ENCODE data around the gene CLIC4. TPM values are rescaled to one million over a fixed set of nuclear protein-coding genes. Genes with fewer than 3 reads are reported as not detected.

The CLIC4 gene
- total and polyA plus RNA-seq, 2 of the 8 experiments (the other 6 are each of a cell fraction or from before 2014, with no cell fraction given) = 77.5 to 293 TPM

- no peaks in the 10 kb centered on the region for H4K20me1 ChIP-seq (replicated peaks in 1 of 2; ENCODE audit: control insufficient read depth in 1 of 2, insufficient read depth in 2 of 2, low read length in 2 of 2)
- no peak overlapping the region for H2BK5ac ChIP-seq (ENCODE audit: low read depth, low read length)
- ChIA-PET POLR2A (ENCODE audit: partially characterized antibody) (interaction anchor here (1.0 kb wide), 1 partner anchor 177 kb away, joined by 4 read pairs; no protein-coding TSS in a partner anchor), CTCF (ENCODE audit: partially characterized antibody) (interaction anchor here (1.0 to 2.2 kb wide), 8 partner anchors 11 to 157 kb away, joined by 3 to 8 read pairs (median 4); no protein-coding TSS in a partner anchor)
- no peak overlapping the region for H3K4ac ChIP-seq (replicated peaks; ENCODE audit: insufficient read length, low read depth, low read length)
- WGBS, 2 experiments (ENCODE audit: extremely low coverage in 1 of 2, insufficient coverage in 1 of 2, insufficient read length in 1 of 2, insufficient replicate concordance in 2 of 2, low coverage in 1 of 2, low lambda C conversion rate in 2 of 2, missing lambda C conversion rate in 1 of 2) = 94% methylated on average over 15 of the region's 15 CpGs; no CpG with 5 or more reads in 1 of the 2 experiments
- H3K79me2 ChIP-seq (ENCODE audit: control insufficient read depth in 1 of 2, insufficient read depth in 2 of 2, low read length in 2 of 2) = no peaks in the 10 kb centered on the region
- no peak overlapping the region for H3K23ac ChIP-seq (ENCODE audit: insufficient read length)
- FAIRE-seq = no peak
- no peak overlapping the region for H2AFZ ChIP-seq (ENCODE audit: low read length)
- no peak for TF ChIP-seq BCL11A (IDR thresholded peaks at IDR 0.05; ENCODE audit: low read depth in 2 of 2, low read length in 2 of 2)
- TF ChIP-seq BRCA1 (IDR thresholded peaks at IDR 0.05; ENCODE audit: low read depth, low read length) = no peak
- no peak for TF ChIP-seq JUN (IDR thresholded peaks at IDR 0.05; ENCODE audit: low read depth, low read length)
- TF ChIP-seq TEAD4 (IDR thresholded peaks at IDR 0.05; ENCODE audit: low read depth, low read length) = no peak
- no peak overlapping the region for H3K4me2 ChIP-seq (ENCODE audit: insufficient read depth in 1 of 2, low read depth in 2 of 2, low read length in 2 of 2)
- H3K79me1 ChIP-seq (ENCODE audit: low read depth, low read length) = no peaks in the 10 kb centered on the region
- H3K27me3 ChIP-seq (replicated peaks in 1 of 4; ENCODE audit: control insufficient read depth in 3 of 4, extremely low read depth in 1 of 4, insufficient read depth in 3 of 4, low read length in 3 of 4) = peaks cover 0 to 4% (median 0%) of the 10 kb centered on the region in 4 experiments; a peak in 2 of 7 replicates
- no peak overlapping the region for H3K14ac ChIP-seq (ENCODE audit: insufficient read length)
- 0 out of 2 replicates have a peak overlapping the region, but pooled peaks have one; percentile 18 for H4K8ac ChIP-seq (ENCODE audit: extremely low read depth, insufficient read depth, low read length)
- H3K9me3 ChIP-seq (ENCODE audit: insufficient read depth in 2 of 2, low read depth in 1 of 2, low read length in 1 of 2) = no peaks in the 10 kb centered on the region
- H2BK120ac ChIP-seq (replicated peaks; ENCODE audit: low read depth, low read length) = no peak overlapping the region
- H4K5ac ChIP-seq (ENCODE audit: insufficient read length, low read depth, low read length) = no peak overlapping the region
- H3K4me1 ChIP-seq (replicated peaks in 1 of 4; ENCODE audit: control insufficient read depth in 3 of 4, insufficient read depth in 4 of 4, low read length in 3 of 4) = peaks cover 0 to 4% (median 4%) of the 10 kb centered on the region in 4 experiments; a peak in 3 of 7 replicates
- no peak overlapping the region for H3K9ac ChIP-seq (replicated peaks in 1 of 4; ENCODE audit: extremely low read depth in 1 of 4, low read depth in 3 of 4, low read length in 3 of 4)
- 0 out of 2 replicates have a peak overlapping the region, but pooled peaks have one; percentile 24 for H2AK5ac ChIP-seq (ENCODE audit: low read depth, low read length)
- no peaks in the 10 kb centered on the region for H3K36me3 ChIP-seq (ENCODE audit: control insufficient read depth in 2 of 4, insufficient read depth in 4 of 4, low read length in 3 of 4)
- no peak overlapping the region for H2BK12ac ChIP-seq (ENCODE audit: low read depth, low read length)
- no peaks in the 10 kb centered on the region for H3K23me2 ChIP-seq (ENCODE audit: low read depth, low read length)
- no peak overlapping the region for H4K91ac ChIP-seq (replicated peaks; ENCODE audit: insufficient read length, low read length)
- H3K56ac ChIP-seq (replicated peaks; ENCODE audit: insufficient read length, low read depth, low read length) = no peak overlapping the region
- no peak overlapping the region for H3K4me3 ChIP-seq (ENCODE audit: extremely low read depth in 1 of 4, insufficient read depth in 2 of 4, low read depth in 3 of 4, low read length in 4 of 4)
- H2BK20ac ChIP-seq (ENCODE audit: low read length) = no peak overlapping the region
- no peak overlapping the region for H2BK15ac ChIP-seq (ENCODE audit: low read length)
- no peak for DNase-seq (ENCODE audit: low read depth in 1 of 2, low spot score in 2 of 2)
- H3K27ac ChIP-seq (ENCODE audit: low read depth, low read length) = no peak overlapping the region
- no peak overlapping the region for H3K18ac ChIP-seq (ENCODE audit: extremely low read depth, low read length)
Observed at GRCh38 chr1:24860841-24861240, 115.6 kb downstream of the CLIC4 start.
